Panc1 (cell line): ENCODE measurements around the gene NECTIN4. TPM values are rescaled to one million over a fixed set of nuclear protein-coding genes. Genes with fewer than 3 reads are reported as not detected.

Source experiments
- ATAC-seq: fragments of 200-7000 bp; cut with Tn5 transposase; 2 replicates; pipeline ENCODE4 v1.9.1; 2020; ENCODE audit warnings: mild to moderate bottlenecking, moderate library complexity
- BruUV-seq: library from RNA; stranded (reverse); fragments of 400-500 nt; replicated peaks from 2 replicates; lab custom pipeline; 2021; lab: Mats Ljungman, UMichigan
- CTCF ChIA-PET: fragments of 300-600 bp; sonication (Branson Sonifier 250); formaldehyde crosslinking; loops from one replicate; lab custom pipeline; 2022; ENCODE audit warnings: antibody characterized with exemption; lab: Charles Lee
- POLR2A ChIA-PET: fragments of 300-600 bp; sonication (Branson Sonifier 250); formaldehyde crosslinking; loops from one replicate; lab custom pipeline; 2022; ENCODE audit warnings: antibody characterized with exemption; lab: Charles Lee
- DNase-seq: peaks from one replicate; pipeline ENCODE4 v3.0.0-alpha.2; 2010; ENCODE audit warnings: low read depth, low spot score
- H3K27ac ChIP-seq: 2 replicates; pipeline ENCODE4 v1.5.1; 2011; ENCODE audit warnings: mild to moderate bottlenecking, low read length, inconsistent platforms
- H3K27me3 ChIP-seq: fragments of 200-500 bp; sonication (Bioruptor generic); 2 replicates; pipeline ENCODE4 v1.6.0; 2014; ENCODE audit warnings: low read length, inconsistent platforms; ENCODE audit not compliant: control insufficient read depth, insufficient read depth
- H3K36me3 ChIP-seq: fragments of 200-500 bp; sonication (Bioruptor generic); 2 replicates; pipeline ENCODE4 v1.5.1; 2014; ENCODE audit warnings: inconsistent platforms, mild to moderate bottlenecking, low read length, moderate library complexity; ENCODE audit not compliant: control insufficient read depth, insufficient read depth
- H3K4me1 ChIP-seq: 2 replicates; pipeline ENCODE4 v1.5.1; 2011; ENCODE audit warnings: inconsistent platforms, mild to moderate bottlenecking, low read length, moderate library complexity; ENCODE audit not compliant: control insufficient read depth, insufficient read depth
- H3K4me3 ChIP-seq, 2 experiments: 2 replicates each; pipeline ENCODE4 v1.5.1; 2011 to 2012; ENCODE audit warnings: low read depth in 2 of 2, low read length in 2 of 2, mild to moderate bottlenecking in 2 of 2, inconsistent platforms in 1 of 2, moderate library complexity in 1 of 2
- H3K9me3 ChIP-seq: fragments of 200-500 bp; sonication (Bioruptor generic); 2 replicates; pipeline ENCODE4 v1.5.1; 2014; ENCODE audit warnings: low read depth, mild to moderate bottlenecking, inconsistent platforms, low read length, moderate library complexity; ENCODE audit not compliant: control insufficient read depth, insufficient read depth
- POLR2AphosphoS5 ChIP-seq: IDR thresholded peaks from 2 replicates; pipeline ENCODE4 v1.6.1; 2012; ENCODE audit warnings: mild to moderate bottlenecking, low read depth, low read length, moderate library complexity
- SIN3A ChIP-seq: IDR thresholded peaks from 2 replicates; pipeline ENCODE4 v1.6.1; 2012; ENCODE audit warnings: low read depth, mild to moderate bottlenecking, low read length, moderate library complexity, borderline replicate concordance; ENCODE audit not compliant: insufficient read depth
- TCF7L2 ChIP-seq: IDR thresholded peaks from 2 replicates; pipeline ENCODE4 v1.6.1; 2011; ENCODE audit warnings: mild to moderate bottlenecking, low read depth, low read length, inconsistent platforms
- in situ Hi-C: cut with HindIII; loops from 2 replicates; pipeline ENCODE4 v1.10.0; 2016; ENCODE audit warnings: low sequenced_read_pairs, low pct_unique_long_range_greater_than_20kb
- intact Hi-C: fragments of 100-400 bp; cut with micrococcal nuclease; formaldehyde crosslinking; loops from one replicate; pipeline ENCODE4 v1.10.0; 2022; ENCODE audit not compliant: unreplicated experiment
- total RNA-seq: library from RNA; stranded (reverse); gene quantifications from one replicate; pipeline ENCODE4 v1.2.1, GENCODE V29; 2021; ENCODE audit not compliant: unreplicated experiment
- TF ChIP-seq, protein P1 (sequence below): fragments of 450-650 bp; IDR thresholded peaks from 2 replicates; pipeline ENCODE4 v1.5.1; 2017; ENCODE audit warnings: mild to moderate bottlenecking
- TF ChIP-seq, protein P2 (sequence below), 2 experiments: IDR thresholded peaks; 2 replicates each; pipeline ENCODE4 v1.6.1; 2011 to 2012; ENCODE audit warnings: low read depth in 2 of 2, control low read depth in 1 of 2, low read length in 1 of 2, mild to moderate bottlenecking in 1 of 2, moderate library complexity in 1 of 2; ENCODE audit not compliant: insufficient read depth in 1 of 2

Gene NECTIN4
- total RNA-seq, 1 experiment from 2014 or later = not detected

DNA sequence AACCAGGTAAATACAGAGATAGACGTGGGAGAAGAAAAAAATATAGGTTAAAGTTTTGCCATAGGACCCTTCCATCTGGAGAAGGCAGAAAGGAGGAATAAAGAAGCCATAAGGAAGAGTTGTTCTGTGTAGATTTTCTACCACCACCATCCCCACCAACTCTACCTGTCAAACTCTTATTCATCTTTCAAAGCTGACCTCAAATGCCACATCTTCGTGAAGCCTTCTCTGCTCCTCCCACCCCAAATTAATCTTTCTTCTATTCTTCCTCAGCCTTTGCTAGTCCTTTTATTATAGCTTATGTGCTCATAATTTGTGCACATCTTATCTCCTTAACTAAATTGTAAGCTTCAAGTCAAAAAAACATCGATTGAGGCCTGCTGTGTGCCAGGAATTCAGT is 1.3 kb upstream of the NECTIN4 start:
- CTCF ChIA-PET = no interaction called here
- BruUV-seq = no TSS peak

DNA sequence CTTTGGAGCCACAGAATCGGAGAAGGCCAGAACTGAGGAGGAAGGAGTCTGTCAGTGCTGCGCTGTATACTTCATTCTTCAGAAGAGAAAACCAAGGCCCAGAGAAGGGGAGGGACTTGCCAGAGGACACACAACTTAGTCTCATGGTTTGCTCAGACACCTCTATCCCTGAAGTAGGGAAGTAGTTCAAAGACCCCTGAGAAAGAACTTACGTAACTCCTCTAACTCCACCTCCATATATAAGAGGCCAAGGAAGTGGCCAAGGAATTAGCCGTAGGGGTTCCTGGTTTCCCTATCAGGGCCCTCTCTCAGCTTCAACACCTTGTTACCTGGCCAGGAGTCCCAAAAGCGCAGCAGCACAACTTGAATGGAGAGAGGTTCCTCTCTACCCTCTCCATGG is 580 bp upstream of the NECTIN4 start:
- in situ Hi-C loops (no loop called here), intact Hi-C loops (no loop called here)
- no peaks in the 10 kb centered on the region for H3K27me3 ChIP-seq
- no peaks in the 10 kb centered on the region for H3K36me3 ChIP-seq
- H3K9me3 ChIP-seq = no peaks in the 10 kb centered on the region
- DNase-seq (no peak), ATAC-seq (no peak)
- no TSS peak for BruUV-seq
- TF ChIP-seq, protein P1, sequence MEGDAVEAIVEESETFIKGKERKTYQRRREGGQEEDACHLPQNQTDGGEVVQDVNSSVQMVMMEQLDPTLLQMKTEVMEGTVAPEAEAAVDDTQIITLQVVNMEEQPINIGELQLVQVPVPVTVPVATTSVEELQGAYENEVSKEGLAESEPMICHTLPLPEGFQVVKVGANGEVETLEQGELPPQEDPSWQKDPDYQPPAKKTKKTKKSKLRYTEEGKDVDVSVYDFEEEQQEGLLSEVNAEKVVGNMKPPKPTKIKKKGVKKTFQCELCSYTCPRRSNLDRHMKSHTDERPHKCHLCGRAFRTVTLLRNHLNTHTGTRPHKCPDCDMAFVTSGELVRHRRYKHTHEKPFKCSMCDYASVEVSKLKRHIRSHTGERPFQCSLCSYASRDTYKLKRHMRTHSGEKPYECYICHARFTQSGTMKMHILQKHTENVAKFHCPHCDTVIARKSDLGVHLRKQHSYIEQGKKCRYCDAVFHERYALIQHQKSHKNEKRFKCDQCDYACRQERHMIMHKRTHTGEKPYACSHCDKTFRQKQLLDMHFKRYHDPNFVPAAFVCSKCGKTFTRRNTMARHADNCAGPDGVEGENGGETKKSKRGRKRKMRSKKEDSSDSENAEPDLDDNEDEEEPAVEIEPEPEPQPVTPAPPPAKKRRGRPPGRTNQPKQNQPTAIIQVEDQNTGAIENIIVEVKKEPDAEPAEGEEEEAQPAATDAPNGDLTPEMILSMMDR = no peak
- no peak for TF ChIP-seq SIN3A
- TF ChIP-seq, protein P2, sequence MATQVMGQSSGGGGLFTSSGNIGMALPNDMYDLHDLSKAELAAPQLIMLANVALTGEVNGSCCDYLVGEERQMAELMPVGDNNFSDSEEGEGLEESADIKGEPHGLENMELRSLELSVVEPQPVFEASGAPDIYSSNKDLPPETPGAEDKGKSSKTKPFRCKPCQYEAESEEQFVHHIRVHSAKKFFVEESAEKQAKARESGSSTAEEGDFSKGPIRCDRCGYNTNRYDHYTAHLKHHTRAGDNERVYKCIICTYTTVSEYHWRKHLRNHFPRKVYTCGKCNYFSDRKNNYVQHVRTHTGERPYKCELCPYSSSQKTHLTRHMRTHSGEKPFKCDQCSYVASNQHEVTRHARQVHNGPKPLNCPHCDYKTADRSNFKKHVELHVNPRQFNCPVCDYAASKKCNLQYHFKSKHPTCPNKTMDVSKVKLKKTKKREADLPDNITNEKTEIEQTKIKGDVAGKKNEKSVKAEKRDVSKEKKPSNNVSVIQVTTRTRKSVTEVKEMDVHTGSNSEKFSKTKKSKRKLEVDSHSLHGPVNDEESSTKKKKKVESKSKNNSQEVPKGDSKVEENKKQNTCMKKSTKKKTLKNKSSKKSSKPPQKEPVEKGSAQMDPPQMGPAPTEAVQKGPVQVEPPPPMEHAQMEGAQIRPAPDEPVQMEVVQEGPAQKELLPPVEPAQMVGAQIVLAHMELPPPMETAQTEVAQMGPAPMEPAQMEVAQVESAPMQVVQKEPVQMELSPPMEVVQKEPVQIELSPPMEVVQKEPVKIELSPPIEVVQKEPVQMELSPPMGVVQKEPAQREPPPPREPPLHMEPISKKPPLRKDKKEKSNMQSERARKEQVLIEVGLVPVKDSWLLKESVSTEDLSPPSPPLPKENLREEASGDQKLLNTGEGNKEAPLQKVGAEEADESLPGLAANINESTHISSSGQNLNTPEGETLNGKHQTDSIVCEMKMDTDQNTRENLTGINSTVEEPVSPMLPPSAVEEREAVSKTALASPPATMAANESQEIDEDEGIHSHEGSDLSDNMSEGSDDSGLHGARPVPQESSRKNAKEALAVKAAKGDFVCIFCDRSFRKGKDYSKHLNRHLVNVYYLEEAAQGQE (IDR thresholded peaks at IDR 0.05; ENCODE audit: insufficient read depth in 1 of 2, low read depth in 2 of 2, low read length in 1 of 2) = no peak
- no peaks in the 10 kb centered on the region for H3K4me1 ChIP-seq
- H3K4me3 ChIP-seq = no peak overlapping the region
- H3K27ac ChIP-seq = no peak overlapping the region
- POLR2A ChIA-PET = no interaction called here
- CTCF ChIA-PET = no interaction called here

More for the DNA sequence above, 1.3 kb upstream of the NECTIN4 start:
- Histone ChIP-seq H3K9me3 (no peaks in the 10 kb centered on the region), H3K4me3 (no peak overlapping the region), H3K27me3 (no peaks in the 10 kb centered on the region), H3K4me1 (no peaks in the 10 kb centered on the region), H3K27ac (no peak overlapping the region), H3K36me3 (no peaks in the 10 kb centered on the region)
- no peak for ATAC-seq
- POLR2A ChIA-PET = interaction anchor here (0.6 kb wide), 1 partner anchor 875 kb away, joined by 3 read pairs; no protein-coding TSS in a partner anchor
- in situ Hi-C loops = no loop called here
- DNase-seq = no peak
- intact Hi-C loops = no loop called here
- TF ChIP-seq, protein P2 (IDR thresholded peaks at IDR 0.05; ENCODE audit: insufficient read depth in 1 of 2, low read depth in 2 of 2, low read length in 1 of 2) = no peak
- no peak for TF ChIP-seq SIN3A
- TF ChIP-seq, protein P1 = no peak
- TF ChIP-seq TCF7L2 = no peak
- no peak for TF ChIP-seq POLR2AphosphoS5
